Endothelial cell of umbilical vein (primary cell): Measurements from ENCODE around the gene TBC1D8B. TPM values are rescaled to one million over a fixed set of nuclear protein-coding genes. Genes with fewer than 3 reads are reported as not detected.

ENCODE experiments used
- polyA plus RNA-seq, 4 experiments: library from polyadenylated mRNA; depleted of rRNA in 3 of 4; stranded (reverse) in 3 of 4; unstranded in 1 of 4; fragments of >200 nt; gene quantifications; 2 replicates each; pipeline versions ENCODE4 v1.2.1 to v1.2.3, GENCODE V29; 2011 to 2012; ENCODE audit warnings: missing spikeins in 1 of 4
- total RNA-seq: library from RNA; stranded (reverse); gene quantifications from 2 replicates; pipeline ENCODE4 v1.2.3, GENCODE V29; 2021

TBC1D8B gene
- total and polyA plus RNA-seq, 2 donors (not counting 3 experiments of a cell fraction or from before 2014, with no cell fraction given), result 1.4 to 3.9 TPM

Other genes starting within 250 kb of the TBC1D8B start
- gene RADX, start 190.7 kb upstream of the TBC1D8B start, total RNA-seq, result 0.09 TPM in 1 of 2 replicates, not detected in the other
- gene RADX, start 190.7 kb upstream of the TBC1D8B start, polyA plus RNA-seq, result 0.12 TPM in 1 of 2 replicates, not detected in the other
- gene RNF128, start 76.0 kb upstream of the TBC1D8B start, total RNA-seq, result not detected in 2 replicates
- not detected in 2 replicates for gene RNF128, start 76.0 kb upstream of the TBC1D8B start, polyA plus RNA-seq
- not detected in 2 replicates for gene RIPPLY1, start 100.7 kb downstream of the TBC1D8B start, total RNA-seq
- gene RIPPLY1, start 100.7 kb downstream of the TBC1D8B start, polyA plus RNA-seq, result not detected in 2 replicates
- not detected in 2 replicates for gene CLDN2, start 117.7 kb downstream of the TBC1D8B start, total RNA-seq
- not detected in 2 replicates for gene CLDN2, start 117.7 kb downstream of the TBC1D8B start, polyA plus RNA-seq
- 9.6 and 12.0 TPM in 2 replicates for gene MORC4, start 197.5 kb downstream of the TBC1D8B start, total RNA-seq
- 3.3 and 4.3 TPM in 2 replicates for gene MORC4, start 197.5 kb downstream of the TBC1D8B start, polyA plus RNA-seq